DMS 273 treated with DMSO at 0.1 percent for 48 hours (cell line): Measurements from ENCODE around the gene SIN3B.
A peak's percentile ranks its signal among the peaks of the same experiment; 100 is the strongest.

ENCODE experiments used
- DNase-seq: peaks from one replicate; lab custom pipeline; 2025; lab: John Stamatoyannopoulos, UW

SIN3B gene

DNA sequence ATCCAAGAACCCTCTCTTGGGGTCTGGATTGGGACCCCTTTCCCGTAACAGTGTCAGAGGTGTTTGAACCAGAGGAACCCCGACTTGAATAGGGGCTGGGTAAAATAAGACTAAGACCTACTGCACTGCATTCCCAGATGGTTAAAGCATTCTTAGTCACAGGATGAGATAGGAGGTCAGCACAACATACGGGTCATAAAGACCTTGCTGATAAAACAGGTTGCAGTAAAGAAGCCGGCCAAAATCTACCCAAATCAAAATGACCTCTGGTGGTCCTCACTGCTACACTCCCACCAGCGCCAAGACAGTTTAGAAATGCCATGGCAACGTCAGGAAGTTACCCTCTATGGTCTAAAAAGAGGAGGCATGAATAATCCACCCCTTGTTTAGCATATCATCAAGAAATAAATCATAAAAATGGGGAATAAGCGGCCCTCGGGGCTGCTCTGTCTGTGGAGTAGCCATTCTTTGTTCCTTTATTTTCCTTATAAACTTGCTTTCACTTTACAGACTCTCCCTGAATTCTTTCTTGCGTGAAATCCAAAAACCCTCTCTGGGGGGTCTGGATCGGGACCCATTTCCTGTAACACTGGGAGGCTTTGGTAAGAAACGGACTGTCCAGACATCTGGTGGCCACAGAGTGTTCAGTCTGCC lies 4.4 kb upstream of the SIN3B start:
- DNase-seq = no peak

DNA sequence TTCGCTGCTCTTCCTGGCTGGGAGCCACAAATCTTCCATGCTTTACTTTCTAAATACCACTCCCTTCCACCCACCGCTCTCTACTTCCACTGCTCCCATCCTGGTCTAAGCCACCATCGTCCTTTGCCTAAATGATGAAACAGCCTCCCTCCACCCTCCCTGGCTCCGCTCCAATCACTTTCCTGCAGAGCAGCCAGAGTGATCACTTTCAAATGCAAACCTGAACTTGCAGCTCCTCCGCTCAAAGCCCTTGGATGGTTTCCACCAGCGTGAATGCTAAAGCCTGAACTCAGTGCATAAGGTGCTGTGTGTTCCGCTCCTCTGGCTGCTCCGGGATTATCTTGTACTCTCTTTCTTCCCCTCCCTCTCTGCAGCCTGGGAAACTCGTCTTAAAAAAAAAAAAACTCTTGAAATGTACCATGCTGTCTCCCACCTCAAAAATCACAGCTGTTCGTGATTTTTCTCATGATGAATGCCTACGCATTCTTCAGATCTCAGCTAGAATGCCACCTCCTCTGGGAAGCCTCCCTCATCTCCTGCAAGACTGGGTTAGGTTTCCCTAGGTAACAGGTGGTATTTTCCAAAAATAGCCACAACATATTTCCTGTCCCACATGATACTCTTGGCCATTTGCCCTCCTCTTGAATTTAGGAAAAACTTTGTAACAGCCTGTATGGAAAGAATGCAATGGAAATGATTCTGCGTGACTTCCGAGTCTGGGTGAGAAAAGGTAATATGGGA lies 3.7 kb upstream of the SIN3B start:
- DNase-seq = peak; percentile 59

DNA sequence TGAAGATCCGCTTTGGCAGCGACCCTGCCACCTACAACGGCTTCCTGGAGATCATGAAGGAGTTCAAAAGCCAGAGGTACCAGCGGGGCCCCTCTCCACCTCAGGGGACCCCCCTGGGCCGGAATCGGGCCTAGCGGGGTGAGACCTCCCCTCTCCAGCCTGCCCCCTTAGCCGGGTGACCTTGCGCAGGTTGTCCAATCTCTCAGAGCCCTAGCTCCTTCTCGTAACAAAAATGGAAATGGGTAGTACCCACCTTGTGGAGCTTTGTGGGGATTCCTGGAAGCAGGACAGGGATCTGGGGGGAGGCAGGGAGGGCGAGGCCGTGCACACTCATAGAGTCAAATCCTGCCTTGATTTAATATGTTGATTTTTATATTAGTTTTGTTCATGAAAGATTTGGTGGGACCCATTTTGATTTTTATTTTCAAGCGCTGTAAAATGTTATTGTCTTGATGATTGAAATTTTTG lies 658 bp downstream of the SIN3B start:
- DNase-seq = no peak

DNA sequence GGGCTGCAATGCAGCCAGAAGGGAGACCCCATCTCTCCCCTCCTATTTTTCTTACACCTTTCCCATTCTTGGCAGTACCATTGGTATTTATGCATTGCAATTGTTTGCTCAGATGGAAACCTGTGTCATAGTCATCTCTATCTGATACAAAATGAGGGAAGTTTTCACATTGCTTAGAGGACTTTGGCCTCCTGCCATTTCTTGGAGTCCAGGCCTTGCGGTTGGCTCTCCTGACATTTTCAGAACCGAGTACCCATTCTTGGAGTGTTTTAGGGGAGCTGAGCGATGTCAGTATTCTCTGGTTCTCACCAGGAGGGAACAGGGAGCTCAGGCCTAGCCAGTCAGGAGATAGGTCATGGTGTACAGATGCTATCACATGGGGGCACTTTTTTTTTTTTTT lies 1.5 kb downstream of the SIN3B start:
- no peak for DNase-seq

DNA sequence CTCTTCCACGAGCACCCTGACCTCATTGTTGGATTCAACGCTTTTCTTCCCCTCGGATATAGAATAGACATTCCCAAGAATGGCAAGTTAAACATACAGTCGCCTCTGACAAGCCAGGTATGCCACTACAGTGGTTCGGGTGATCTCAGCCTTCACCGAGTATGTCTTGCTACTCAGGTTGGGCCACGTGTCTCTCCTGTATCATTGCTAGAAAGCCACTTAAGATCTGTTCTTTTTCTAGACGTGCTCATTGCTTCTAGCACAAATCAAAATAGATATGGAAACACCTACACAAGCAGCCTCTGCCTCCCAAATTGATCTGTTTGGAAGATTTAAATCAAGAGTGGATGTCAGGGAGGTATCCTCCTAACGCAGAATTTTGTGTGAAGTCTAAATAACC lies 2.3 kb downstream of the SIN3B start:
- DNase-seq = no peak

DNA sequence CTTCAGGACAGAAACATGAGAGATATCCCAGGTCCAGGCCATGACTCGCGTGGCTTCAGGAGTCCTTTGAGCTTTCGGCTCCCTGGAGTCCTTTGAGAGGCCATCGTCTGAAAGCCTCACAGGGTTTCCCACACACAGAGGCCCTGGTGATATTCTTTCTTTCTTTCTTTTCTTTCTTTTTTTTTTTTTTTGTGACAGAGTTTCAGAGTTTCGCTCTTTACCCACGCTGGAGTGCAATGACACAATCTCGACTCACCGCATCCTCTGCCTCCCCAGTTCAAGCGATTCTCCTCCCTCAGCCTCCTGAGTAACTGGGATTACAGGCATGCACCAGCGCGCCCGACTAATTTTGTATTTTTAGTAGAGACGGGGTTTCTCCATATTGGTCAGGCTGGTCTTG lies 5.5 kb downstream of the SIN3B start:
- DNase-seq = no peak

DNA sequence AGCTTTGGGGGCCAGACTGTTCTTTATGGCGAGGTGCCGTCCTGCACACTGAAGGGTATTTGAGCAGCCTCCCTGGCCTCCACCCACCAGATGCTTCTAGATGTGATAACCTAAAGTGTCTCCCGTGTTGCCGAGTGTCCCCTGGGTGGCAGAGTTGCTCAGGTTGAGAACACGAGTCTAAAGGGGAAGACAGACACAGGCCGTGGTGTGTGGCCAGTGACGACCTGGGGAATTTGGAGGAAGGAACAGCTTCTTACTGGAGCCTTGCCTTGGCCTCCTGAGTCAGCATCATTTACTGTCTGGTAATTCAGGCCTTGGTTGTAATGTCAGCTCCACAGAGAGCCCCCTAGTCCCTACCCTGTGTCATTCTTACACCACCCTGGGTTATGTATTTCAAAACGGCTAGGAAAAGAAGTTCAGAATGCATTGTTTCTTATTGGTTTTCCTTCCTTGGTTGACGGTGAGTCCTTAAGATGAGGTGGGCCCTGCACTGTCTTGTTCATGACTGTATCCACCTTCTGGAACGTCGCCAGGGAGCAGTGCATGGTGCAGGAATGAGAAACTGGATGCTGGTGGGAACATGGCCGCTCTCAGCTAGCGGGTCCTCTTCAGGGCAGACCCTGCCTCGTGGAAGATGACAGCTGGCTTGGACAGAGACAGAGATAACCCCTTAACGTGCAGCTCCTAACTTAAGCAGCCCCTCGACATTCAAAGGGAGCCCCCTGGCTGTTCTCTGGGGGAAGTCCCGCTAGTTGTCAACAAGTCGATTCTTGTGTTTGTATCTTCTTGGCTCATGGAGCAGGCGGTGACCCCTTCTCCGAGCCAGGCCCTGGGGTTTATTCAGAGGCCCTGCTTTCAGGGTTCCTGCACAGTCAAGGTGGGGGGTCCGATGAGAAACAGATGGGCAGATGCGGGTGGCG lies 7.2 kb downstream of the SIN3B start:
- no peak for DNase-seq

DNA sequence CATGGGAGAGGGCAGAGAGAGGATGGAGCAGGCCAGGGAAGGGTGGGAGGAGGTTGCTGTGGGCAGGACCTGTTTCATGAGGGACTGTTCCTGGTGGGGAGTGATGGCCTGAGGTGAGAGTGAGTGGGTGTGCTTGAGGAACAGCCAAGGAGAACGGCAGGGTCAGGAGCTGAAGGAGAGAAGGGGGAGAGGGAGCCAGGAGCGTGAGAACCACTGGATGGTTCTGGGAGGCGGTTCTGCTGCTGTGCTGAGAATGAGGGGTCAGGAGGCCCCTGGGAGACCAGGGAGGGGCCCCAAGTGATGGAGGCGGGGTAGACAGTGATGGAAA lies 7.8 kb downstream of the SIN3B start:
- no peak for DNase-seq

DNA sequence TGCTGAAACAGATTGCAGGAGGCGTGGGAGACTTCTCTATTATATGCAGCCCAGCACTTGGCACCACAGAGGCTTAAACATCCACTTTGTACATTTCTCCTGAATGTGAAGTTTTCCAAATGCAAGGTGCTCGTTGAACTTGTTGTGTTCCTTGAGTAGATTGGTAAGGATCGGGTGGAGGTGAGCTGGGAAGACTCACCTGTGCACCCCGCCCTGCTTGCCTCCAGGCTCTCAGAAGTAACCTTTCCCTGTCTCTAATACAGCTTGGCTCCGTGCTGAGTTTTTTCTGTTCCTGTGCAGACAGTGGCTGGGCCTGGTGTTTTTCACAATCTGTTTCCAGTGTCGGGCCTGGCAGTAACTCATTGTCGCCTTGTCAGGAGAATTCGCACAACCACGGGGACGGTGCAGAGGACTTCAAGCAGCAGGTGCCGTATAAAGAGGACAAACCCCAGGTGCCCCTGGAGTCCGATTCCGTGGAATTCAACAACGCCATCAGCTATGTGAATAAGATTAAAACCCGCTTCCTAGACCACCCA lies 12.3 kb downstream of the SIN3B start:
- no peak for DNase-seq

DNA sequence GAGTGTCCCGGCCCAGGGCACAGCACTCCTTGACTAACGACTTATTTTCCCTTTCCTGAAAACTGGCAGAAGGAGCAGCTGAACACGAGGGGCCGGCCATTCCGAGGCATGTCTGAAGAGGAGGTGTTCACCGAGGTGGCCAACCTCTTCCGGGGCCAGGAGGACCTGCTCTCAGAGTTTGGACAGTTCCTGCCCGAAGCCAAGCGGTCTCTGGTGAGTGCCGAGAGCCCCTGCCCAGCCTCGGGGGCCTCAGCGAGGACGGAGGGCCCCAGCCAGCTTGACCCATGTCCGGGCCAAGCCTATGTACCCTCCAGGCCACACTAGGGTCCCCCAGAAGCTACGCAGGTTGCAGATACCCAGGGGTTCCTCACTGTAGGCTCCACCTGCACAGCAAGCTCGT lies 17.7 kb downstream of the SIN3B start:
- DNase-seq = no peak

DNA sequence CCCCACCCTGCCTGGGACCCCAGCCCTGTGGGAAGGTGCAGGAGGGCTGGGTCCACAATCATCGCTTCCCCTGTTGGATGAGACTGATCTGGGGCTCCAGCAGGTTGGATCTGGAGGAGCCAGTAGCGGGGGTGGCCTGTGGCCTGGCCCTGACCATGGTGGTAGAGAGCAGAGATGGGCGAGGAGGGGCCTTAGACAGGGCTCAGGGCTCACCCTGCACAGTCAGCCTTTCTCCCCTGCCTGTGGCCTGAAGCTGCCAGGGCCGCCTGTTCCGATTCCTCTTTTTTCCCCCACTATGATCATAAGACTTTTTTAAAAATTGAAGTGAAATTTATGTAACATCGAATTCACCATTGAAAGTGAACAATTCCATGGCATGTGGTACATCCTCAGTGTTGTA lies 18.2 kb downstream of the SIN3B start:
- DNase-seq = no peak

DNA sequence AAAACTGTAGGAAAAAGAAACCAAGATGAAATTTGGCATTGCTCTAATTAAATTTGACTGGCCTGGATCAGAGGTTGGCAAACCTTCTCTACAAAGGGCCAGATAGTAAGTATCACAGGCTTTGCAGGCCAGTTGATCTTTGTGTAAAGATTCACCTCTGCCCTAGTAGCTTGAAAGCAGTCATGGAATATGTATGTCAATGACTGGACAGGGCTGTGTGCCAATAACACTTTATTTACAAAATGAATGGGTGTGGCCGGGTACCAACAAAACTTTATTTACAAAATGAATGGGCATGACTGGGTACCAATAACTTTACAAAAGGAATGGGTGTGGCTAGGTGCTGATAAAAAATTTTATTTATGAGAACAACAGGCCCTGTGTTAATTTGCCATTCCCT lies 20.0 kb downstream of the SIN3B start:
- DNase-seq = no peak

DNA sequence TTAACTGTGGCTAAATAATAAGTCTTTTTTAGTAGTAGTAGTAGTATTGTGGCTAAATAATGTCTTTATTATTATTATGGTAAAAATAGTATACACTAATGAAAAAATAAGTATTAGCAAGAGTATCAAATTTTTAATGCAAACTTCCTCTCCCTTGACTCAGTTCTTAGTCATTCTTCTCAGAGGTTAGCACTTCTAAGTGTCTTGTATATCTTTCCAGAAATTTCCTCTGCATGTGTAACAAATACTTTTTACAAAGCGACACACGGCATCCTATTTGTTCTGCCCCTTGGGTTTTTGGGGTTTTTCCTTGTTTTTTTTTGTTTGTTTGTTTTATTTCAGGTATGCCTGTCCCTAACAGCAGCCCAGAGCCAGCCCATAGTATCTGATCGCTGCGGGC lies 20.9 kb downstream of the SIN3B start:
- no peak for DNase-seq

DNA sequence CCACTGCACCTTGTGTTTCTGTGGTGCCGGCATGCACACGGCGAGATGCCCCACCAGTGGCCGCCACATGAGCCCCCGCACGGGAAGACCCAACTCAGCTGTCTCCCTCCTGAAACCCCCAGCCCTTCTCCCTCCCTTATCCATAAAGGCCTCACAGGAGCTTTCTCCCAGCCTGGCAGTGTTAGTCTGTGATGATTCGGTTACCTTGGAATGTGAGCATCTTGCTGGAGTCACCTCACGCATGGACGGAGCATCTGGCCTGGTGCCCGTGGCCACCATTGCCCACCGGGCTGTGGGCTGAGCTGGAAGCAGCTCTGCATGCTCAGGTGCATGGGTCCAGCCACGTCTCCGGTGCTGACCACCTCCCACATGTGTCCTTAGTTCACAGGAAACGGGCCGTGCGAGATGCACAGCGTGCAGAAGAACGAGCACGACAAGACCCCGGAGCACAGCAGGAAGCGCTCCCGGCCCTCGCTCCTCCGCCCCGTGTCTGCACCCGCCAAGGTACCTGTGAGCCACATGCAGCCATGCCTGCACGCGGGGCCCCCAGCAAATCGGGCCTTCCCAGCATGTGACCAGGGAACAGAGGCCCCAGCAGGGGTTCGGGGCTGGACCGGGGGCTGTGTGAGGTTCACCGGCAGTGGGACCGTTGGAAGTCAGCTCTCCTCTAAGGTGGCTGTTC lies 22.0 kb downstream of the SIN3B start:
- no peak for DNase-seq

DNA sequence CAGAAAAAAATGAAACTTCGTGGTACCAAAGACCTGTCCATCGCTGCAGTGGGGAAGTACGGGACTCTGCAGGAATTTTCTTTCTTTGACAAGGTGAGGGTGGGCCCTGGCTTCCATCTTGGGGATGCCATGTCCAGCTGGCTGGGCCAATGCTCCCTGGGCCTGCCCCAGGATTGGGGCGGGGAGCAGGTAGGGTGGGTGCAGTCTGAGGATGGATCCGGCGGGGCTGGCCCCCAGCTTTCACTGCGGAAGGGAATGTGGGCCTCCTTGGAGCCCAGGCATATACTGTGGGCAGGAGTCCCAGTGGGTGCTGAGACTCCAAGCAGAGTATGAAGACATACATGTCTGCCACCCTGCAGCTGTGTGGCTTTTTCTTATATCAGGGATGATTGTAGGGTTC lies 23.9 kb downstream of the SIN3B start:
- DNase-seq = no peak

DNA sequence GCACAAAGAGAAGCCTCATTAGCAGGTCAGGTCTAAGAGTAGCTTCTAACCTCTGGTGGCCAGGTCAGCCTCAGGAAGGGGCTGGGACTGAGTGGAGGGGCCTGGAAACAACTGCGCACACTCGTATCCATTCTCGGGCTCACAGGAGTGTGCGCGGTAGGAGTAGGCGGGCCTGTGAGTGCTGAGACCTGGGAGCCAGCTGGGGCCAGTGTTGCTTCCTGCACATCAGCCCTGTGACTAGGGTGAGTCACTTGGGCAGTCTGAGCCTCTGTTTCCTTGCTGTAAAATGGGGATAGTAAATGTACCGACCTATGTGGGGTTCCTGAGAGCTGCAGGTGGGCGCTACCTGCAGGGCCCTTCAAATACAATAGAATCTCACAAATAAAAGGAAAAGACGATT lies 26.9 kb downstream of the SIN3B start:
- DNase-seq = no peak

DNA sequence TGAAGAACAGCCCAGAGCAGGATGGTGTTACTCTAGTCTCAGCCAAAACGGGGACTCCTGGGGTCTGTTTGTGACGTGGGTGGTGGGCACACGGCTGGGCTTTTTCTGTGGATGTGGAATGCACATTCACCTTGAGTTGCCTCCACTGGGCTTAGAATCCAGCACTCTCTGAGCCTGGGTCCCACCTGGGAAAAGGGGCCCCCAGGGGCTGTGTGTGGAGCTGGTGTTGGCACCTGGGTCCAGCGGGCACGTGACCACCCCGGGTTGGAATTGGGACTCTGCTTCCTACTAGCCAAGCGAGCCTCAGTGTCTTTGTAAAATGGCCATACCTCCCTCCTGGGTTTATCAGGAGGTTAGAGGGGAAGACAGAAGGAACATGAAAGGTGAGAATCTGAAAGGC lies 30.4 kb downstream of the SIN3B start:
- no peak for DNase-seq

DNA sequence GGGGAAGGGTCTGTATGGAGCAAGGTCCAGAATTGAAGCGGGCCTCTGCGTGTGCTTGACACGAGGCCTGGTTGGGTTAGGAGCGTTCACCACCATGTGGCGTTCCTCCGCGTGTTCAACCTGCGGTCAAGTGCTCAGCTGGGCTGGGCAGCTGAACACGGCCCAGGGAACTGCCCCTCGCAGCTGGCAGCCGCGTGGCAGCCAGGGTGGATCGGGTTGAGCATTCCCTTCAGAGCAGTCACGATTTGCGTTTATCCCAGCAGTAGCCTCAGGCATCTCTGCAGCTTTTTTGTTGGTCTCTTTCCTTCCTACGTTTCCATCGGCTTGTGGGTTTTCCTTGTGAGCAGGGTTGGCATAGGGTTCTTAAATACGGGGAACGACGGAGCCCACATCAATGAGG lies 30.9 kb downstream of the SIN3B start:
- no peak for DNase-seq

DNA sequence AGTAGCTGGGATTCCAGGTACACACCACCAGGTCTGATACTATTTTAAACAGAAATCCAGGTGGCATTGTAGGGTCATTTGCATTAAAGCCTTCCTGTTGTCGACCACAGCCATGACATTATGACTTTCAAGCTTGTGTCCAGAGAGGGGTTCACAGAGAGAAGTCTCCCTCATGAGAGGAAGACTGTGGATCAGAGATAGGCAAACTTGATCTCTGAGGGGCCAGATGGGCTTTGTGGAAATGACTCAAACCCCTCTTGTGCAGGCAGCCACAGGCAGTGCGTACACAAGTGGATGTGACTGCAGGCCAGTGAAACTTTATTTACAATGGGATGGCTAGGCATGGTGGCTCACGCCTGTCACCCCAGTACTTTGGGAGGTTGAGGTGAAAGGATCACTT lies 31.8 kb downstream of the SIN3B start:
- DNase-seq = no peak

DNA sequence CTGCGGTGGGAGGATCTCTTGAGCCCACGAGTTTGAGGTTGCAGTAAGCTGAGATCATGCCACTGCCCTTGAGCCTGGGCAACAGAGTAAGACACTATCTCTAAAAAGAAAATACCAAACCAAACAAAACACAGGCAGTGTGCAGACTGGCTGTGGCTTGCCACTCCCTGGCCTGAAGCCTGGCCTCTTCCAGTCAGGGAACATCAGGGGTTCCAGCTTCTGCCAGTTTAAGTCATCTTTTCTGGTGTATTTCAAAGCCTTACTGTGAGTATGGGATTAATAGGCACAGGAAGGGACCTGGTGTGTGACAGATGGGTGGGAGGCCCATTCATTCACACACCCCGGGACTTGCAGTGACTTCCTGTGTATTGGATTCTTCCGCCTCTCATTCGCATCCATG lies 32.6 kb downstream of the SIN3B start:
- DNase-seq = no peak

DNA sequence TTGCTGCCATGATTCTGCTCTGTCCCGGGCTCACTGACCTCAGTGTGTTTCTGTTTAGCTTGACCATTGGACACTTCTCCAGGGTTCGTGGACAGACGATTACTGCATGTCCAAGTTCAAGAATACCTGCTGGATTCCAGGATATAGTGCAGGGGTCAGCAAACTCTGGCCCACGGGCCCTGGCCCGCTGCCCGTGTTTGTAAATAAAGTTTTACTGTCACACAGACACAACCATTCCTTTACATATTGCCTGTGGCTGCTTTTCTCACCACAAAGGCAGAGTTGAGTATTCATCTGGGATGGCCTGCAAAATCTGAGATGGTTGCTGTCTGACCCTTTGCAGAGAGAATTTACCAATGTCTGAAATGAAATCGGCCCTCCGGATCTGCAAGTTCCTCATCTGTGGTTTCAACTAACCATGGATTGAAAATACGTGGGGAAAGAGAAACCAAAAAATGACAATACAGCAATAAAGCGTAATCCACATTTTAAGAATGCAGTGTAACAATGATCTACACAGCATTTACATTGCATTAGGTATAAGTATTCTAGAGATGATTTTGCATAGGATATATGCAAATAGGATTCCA lies 33.7 kb downstream of the SIN3B start:
- DNase-seq = no peak

DNA sequence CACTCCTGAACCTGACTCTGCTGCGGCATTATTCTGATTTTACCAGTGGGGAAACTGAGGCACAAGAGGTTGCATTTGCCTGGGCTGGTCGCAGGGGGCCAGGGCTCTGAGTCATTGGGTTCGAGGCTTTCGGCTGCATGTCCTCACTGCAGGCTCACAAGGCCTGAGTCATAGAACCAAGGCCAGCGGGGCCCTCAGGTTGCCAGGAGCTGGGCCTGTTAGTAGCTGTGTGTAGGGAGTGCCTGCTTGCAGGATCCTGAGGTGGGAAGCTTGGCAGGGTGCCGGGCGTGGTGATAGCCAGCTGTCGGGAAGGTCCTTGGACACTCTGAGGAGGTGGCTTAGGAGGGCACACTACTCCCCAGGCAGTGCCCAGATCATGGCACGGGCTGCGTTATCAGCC lies 38.0 kb downstream of the SIN3B start:
- no peak for DNase-seq
